Dendritic cell treated with granulocyte-macrophage colony-stimulating factor and Interleukin-4, amounts not matched to agents 40 ng/mL and 50 ng/mL, for 4 days (primary cell): Measurements from ENCODE around the gene RGL1.

Source experiments
- H3K27ac Mint-ChIP-seq: one replicate; pipeline ENCODE4 v1.8.0; 2022; ENCODE audit warnings: mild to moderate bottlenecking, mixed read lengths
- H3K27me3 Mint-ChIP-seq: one replicate; pipeline ENCODE4 v1.8.0; 2022; ENCODE audit warnings: mild to moderate bottlenecking, mixed read lengths
- H3K36me3 Mint-ChIP-seq: one replicate; pipeline ENCODE4 v1.8.0; 2022; ENCODE audit warnings: low read depth, mixed read lengths
- H3K4me1 Mint-ChIP-seq: one replicate; pipeline ENCODE4 v1.8.0; 2022; ENCODE audit warnings: low read depth, mixed read lengths
- H3K4me3 Mint-ChIP-seq: one replicate; pipeline ENCODE4 v1.8.0; 2022; ENCODE audit warnings: mild to moderate bottlenecking, moderate library complexity, mixed read lengths
- H3K9me3 Mint-ChIP-seq: one replicate; pipeline ENCODE4 v1.8.0; 2022; ENCODE audit warnings: mixed read lengths
- intact Hi-C: fragments of 100-400 bp; cut with micrococcal nuclease; formaldehyde crosslinking; loops from one replicate; pipeline ENCODE4 v1.15.0; 2022

RGL1 gene

GRCh38 chr1:183916574-183916973 is 111.7 kb downstream of the RGL1 start:
- Mint-ChIP-seq H3K4me1 (peaks cover 53% of the 10 kb centered on the region), H3K27me3 (no peaks in the 10 kb centered on the region), H3K36me3 (peaks cover 100% of the 10 kb centered on the region), H3K27ac (peak overlapping the region; percentile 82), H3K4me3 (no peak overlapping the region), H3K9me3 (no peaks in the 10 kb centered on the region)
- intact Hi-C loops, result loop anchor here (5.0 kb wide), 1 partner anchor 264 kb away; the partner anchor contains the start of gene APOBEC4

GRCh38 chr1:183918589-183918988 is 113.7 kb downstream of the RGL1 start:
- no peaks in the 10 kb centered on the region for H3K9me3 Mint-ChIP-seq
- peaks cover 100% of the 10 kb centered on the region for H3K36me3 Mint-ChIP-seq
- no peak overlapping the region for H3K4me3 Mint-ChIP-seq
- H3K27ac Mint-ChIP-seq, result no peak overlapping the region
- intact Hi-C loops, result loop anchor here (5.0 kb wide), 1 partner anchor 266 kb away; the partner anchor contains the start of gene APOBEC4
- no peaks in the 10 kb centered on the region for H3K27me3 Mint-ChIP-seq
- H3K4me1 Mint-ChIP-seq, result peaks cover 35% of the 10 kb centered on the region

- Mint-ChIP-seq H3K27ac (no peak overlapping the region), H3K9me3 (no peaks in the 10 kb centered on the region), H3K27me3 (no peaks in the 10 kb centered on the region), H3K4me3 (no peak overlapping the region), H3K36me3 (peaks cover 92% of the 10 kb centered on the region), H3K4me1 (peaks cover 17% of the 10 kb centered on the region)
- intact Hi-C loops, result no loop called here
Measured at GRCh38 chr1:183920651-183921050, 115.7 kb downstream of the RGL1 start.

- intact Hi-C loops, result no loop called here
- Mint-ChIP-seq H3K27ac (no peak overlapping the region), H3K4me1 (peaks cover 9% of the 10 kb centered on the region), H3K36me3 (peaks cover 92% of the 10 kb centered on the region), H3K9me3 (no peaks in the 10 kb centered on the region), H3K4me3 (no peak overlapping the region), H3K27me3 (no peaks in the 10 kb centered on the region)
Measured at GRCh38 chr1:183922197-183922596, 117.3 kb downstream of the RGL1 start.

- Mint-ChIP-seq H3K4me1 (peaks cover 5% of the 10 kb centered on the region), H3K27me3 (no peaks in the 10 kb centered on the region), H3K27ac (no peak overlapping the region), H3K4me3 (no peak overlapping the region), H3K36me3 (peaks cover 92% of the 10 kb centered on the region), H3K9me3 (no peaks in the 10 kb centered on the region)
- intact Hi-C loops, result no loop called here
Measured at GRCh38 chr1:183925947-183926346, 121.0 kb downstream of the RGL1 start.

GRCh38 chr1:183926983-183927382 is 122.1 kb downstream of the RGL1 start:
- Mint-ChIP-seq H3K27ac (no peak overlapping the region), H3K4me1 (peaks cover 14% of the 10 kb centered on the region), H3K36me3 (peaks cover 89% of the 10 kb centered on the region), H3K9me3 (no peaks in the 10 kb centered on the region), H3K4me3 (no peak overlapping the region), H3K27me3 (no peaks in the 10 kb centered on the region)
- intact Hi-C loops, result no loop called here

- Mint-ChIP-seq H3K4me3 (no peak overlapping the region), H3K27ac (peak overlapping the region; percentile 61), H3K9me3 (no peaks in the 10 kb centered on the region), H3K27me3 (no peaks in the 10 kb centered on the region), H3K36me3 (peaks cover 50% of the 10 kb centered on the region), H3K4me1 (peaks cover 44% of the 10 kb centered on the region)
- intact Hi-C loops, result loop anchor here (5.0 kb wide), 1 partner anchor 121 kb away; the partner anchor contains the start of gene TSEN15
Measured at GRCh38 chr1:183931646-183932271, 126.8 kb downstream of the RGL1 start.

- peaks cover 43% of the 10 kb centered on the region for H3K36me3 Mint-ChIP-seq
- intact Hi-C loops, result loop anchor here (5.0 kb wide), 1 partner anchor 120 kb away; the partner anchor contains the start of gene TSEN15
- H3K27me3 Mint-ChIP-seq, result no peaks in the 10 kb centered on the region
- peak overlapping the region; percentile 61 for H3K27ac Mint-ChIP-seq
- H3K4me3 Mint-ChIP-seq, result no peak overlapping the region
- peaks cover 48% of the 10 kb centered on the region for H3K4me1 Mint-ChIP-seq
- H3K9me3 Mint-ChIP-seq, result no peaks in the 10 kb centered on the region
Measured at GRCh38 chr1:183932412-183932811, 127.5 kb downstream of the RGL1 start.

GRCh38 chr1:183933528-183934179 is 128.7 kb downstream of the RGL1 start:
- no peaks in the 10 kb centered on the region for H3K9me3 Mint-ChIP-seq
- intact Hi-C loops, result loop anchor here (5.0 kb wide), 1 partner anchor 119 kb away; the partner anchor contains the start of gene TSEN15
- H3K27me3 Mint-ChIP-seq, result no peaks in the 10 kb centered on the region
- H3K36me3 Mint-ChIP-seq, result peaks cover 31% of the 10 kb centered on the region
- peak overlapping the region; percentile 61 for H3K27ac Mint-ChIP-seq
- H3K4me3 Mint-ChIP-seq, result no peak overlapping the region
- H3K4me1 Mint-ChIP-seq, result peaks cover 48% of the 10 kb centered on the region

- peak overlapping the region; percentile 5 for H3K27ac Mint-ChIP-seq
- H3K4me1 Mint-ChIP-seq, result peaks cover 48% of the 10 kb centered on the region
- H3K9me3 Mint-ChIP-seq, result no peaks in the 10 kb centered on the region
- no peak overlapping the region for H3K4me3 Mint-ChIP-seq
- no peaks in the 10 kb centered on the region for H3K27me3 Mint-ChIP-seq
- intact Hi-C loops, result loop anchor here (5.0 kb wide), 1 partner anchor 118 kb away; the partner anchor contains the start of gene TSEN15
- H3K36me3 Mint-ChIP-seq, result peaks cover 24% of the 10 kb centered on the region
Measured at GRCh38 chr1:183934314-183934713, 129.4 kb downstream of the RGL1 start.

GRCh38 chr1:183936009-183936408 is 131.1 kb downstream of the RGL1 start:
- intact Hi-C loops, result no loop called here
- peaks cover 43% of the 10 kb centered on the region for H3K4me1 Mint-ChIP-seq
- no peaks in the 10 kb centered on the region for H3K27me3 Mint-ChIP-seq
- H3K4me3 Mint-ChIP-seq, result no peak overlapping the region
- no peak overlapping the region for H3K27ac Mint-ChIP-seq
- H3K9me3 Mint-ChIP-seq, result no peaks in the 10 kb centered on the region
- peaks cover 7% of the 10 kb centered on the region for H3K36me3 Mint-ChIP-seq

- no peaks in the 10 kb centered on the region for H3K27me3 Mint-ChIP-seq
- no peaks in the 10 kb centered on the region for H3K9me3 Mint-ChIP-seq
- H3K36me3 Mint-ChIP-seq, result no peaks in the 10 kb centered on the region
- no peak overlapping the region for H3K4me3 Mint-ChIP-seq
- peaks cover 35% of the 10 kb centered on the region for H3K4me1 Mint-ChIP-seq
- H3K27ac Mint-ChIP-seq, result no peak overlapping the region
- intact Hi-C loops, result no loop called here
Measured at GRCh38 chr1:183936791-183937190, 131.9 kb downstream of the RGL1 start.

- peaks cover 33% of the 10 kb centered on the region for H3K4me1 Mint-ChIP-seq
- no peaks in the 10 kb centered on the region for H3K36me3 Mint-ChIP-seq
- no peak overlapping the region for H3K4me3 Mint-ChIP-seq
- H3K27ac Mint-ChIP-seq, result no peak overlapping the region
- intact Hi-C loops, result no loop called here
- H3K27me3 Mint-ChIP-seq, result no peaks in the 10 kb centered on the region
- no peaks in the 10 kb centered on the region for H3K9me3 Mint-ChIP-seq
Measured at GRCh38 chr1:183937611-183938010, 132.7 kb downstream of the RGL1 start.

- no peak overlapping the region for H3K27ac Mint-ChIP-seq
- intact Hi-C loops, result no loop called here
- peaks cover 32% of the 10 kb centered on the region for H3K4me1 Mint-ChIP-seq
- no peak overlapping the region for H3K4me3 Mint-ChIP-seq
- H3K27me3 Mint-ChIP-seq, result no peaks in the 10 kb centered on the region
- H3K36me3 Mint-ChIP-seq, result no peaks in the 10 kb centered on the region
- H3K9me3 Mint-ChIP-seq, result no peaks in the 10 kb centered on the region
Measured at GRCh38 chr1:183941001-183941400, 136.1 kb downstream of the RGL1 start.
